GM21737 (cell line): ENCODE data around the gene NR6A1.

Source experiments
- ATAC-seq: cut with Tn5 transposase; IDR thresholded peaks from one replicate; pipeline ENCODE4 v1.9.1; 2021; ENCODE audit warnings: mild to moderate bottlenecking, moderate library complexity; ENCODE audit not compliant: unreplicated experiment

The NR6A1 gene

GRCh38 chr9:124507880-124508423 is 263.2 kb downstream of the NR6A1 start:
- ATAC-seq, result no peak

DNA sequence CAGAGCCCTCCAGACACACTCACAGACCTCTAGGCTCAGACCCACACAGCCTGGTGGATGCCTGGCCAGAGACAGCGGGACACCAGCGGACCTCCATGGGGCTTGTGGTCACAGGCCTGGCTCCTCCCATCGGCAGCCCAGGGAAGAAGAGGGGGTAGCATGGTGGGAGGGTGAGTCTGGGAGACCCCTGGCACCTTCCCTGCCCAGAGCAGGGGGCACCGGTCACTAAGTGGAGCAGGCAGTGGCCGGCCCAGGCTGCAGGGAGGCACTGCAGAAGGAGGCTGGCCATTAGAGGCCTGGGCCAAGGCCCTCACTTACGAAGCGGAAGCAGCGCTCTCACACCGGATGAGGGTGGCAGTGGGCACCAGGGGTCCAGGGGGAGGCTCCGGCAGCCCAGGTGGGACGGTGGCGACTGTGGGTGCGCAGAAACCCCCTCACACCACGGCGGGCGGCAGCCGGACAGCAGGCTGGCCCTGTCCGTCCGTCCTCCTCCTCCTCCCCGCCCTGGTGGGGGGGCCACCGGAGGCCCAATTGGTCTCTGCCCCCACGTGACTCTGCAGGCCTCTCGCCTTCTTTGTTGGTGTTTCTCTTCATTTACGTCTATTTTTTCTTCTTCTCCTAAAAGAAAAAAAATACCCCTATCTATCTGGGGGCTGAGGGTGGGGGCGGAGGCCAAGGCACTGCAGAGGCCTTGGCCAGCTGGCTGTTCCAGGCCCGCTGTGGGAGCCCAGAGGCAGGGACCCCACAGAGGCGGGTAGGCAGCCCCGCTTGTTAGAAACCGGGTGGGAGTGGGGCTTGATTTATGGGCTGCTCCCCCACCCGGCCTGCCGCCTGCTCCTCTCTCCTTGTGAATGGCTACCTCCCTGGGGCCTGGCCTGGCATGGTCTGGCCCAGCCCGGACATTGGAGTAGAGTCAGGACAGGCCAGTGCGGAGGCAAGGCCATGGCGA is 263.9 kb downstream of the NR6A1 start, which contains the start of gene NR5A1:
Gene NR5A1, minus strand, starts transcription at position 469 of the 949 bp plus-strand sequence. CDS start 4,004 bp downstream, outside the sequence.
- no peak for ATAC-seq

DNA sequence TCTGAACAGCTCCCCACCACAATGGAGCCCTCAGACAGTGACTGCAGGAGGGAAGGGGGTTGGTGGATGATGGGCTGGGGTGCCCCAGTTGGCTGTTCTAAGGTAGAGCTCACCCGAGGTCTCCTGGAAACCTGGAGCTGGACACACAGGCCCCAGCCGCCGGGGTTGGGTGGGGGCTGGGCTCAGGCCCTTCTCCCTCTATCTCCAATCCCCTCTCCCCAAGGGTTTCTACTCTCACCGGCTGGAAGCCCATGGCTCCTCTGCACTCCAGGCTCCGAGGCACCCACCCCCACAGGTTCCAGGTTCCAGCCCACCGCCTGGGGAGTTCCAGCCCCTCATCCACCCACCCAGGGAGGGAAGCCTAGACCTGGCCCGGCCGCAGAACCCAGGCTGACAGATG is 264.7 kb downstream of the NR6A1 start:
- ATAC-seq, result no peak

GRCh38 chr9:124505901-124506346 is 265.2 kb downstream of the NR6A1 start:
- no peak for ATAC-seq

- no peak for ATAC-seq
These were observed 265.9 kb downstream of the NR6A1 start for GRCh38 chr9:124505006-124505900.

DNA sequence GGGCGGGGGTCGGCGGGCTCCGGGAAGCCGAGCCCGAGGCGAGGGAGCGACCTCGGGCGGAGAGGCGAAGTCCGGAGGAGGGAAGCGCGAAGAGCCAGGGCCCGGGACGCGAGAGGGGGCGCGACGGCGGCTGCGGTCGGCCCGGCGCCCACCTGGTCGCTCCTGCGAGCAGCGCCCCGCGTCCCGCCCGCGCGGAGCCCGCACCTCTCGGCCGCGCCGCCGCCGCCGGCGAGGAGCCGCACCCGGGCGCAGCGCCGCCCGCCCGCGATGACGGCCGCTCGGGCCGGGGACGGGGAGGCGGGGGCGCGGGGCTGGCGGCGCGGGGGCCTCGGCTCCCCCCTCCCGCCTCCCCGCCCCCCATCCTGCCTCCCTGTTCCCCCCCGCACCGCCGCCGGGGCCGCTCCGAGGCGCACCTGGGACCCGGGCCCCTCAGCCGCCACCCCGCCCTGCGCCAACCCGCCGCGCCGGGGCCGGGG is 266.5 kb downstream of the NR6A1 start:
- ATAC-seq, result no peak

DNA sequence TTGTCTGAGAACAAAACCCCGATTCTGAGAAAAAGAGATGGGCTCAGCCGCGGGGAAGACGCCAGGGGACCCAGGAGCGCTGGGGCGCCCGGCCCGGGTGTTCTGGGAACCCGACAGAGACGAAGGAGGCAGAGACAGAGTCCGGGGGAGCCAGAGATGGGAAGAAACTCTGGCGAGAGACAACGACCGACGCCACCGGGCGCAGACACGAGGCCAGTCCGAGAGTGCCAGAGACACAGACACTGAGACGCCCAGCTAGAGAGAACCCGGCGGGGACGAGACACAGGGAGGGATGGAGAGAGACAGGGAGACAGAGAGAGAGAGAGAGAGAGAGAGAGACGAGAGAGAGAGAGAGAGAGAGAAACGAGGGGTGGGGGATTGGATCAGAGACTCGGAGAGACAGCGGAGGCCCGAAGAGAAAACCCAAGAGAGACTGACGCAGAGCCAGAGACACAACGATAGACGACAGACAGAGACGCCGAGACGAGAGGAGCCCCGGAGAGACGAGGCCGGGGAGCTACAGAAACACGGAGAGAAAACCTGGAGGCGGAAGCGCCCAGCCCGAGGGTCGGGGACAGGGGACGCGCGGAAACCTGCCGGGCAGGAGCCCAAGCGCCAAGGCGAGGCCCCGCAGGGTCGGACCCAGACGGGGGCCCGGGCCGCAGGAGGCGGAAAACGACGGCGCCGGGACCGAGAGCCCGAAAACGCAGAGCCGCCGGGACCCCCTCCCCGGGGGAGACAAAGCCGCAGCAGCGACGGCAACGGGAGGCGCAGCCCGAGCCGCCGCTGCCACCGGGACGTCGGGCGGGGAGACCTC is 267.2 kb downstream of the NR6A1 start:
- ATAC-seq, result no peak

- no peak for ATAC-seq
These were observed 268.1 kb downstream of the NR6A1 start for GRCh38 chr9:124502711-124503702.

DNA sequence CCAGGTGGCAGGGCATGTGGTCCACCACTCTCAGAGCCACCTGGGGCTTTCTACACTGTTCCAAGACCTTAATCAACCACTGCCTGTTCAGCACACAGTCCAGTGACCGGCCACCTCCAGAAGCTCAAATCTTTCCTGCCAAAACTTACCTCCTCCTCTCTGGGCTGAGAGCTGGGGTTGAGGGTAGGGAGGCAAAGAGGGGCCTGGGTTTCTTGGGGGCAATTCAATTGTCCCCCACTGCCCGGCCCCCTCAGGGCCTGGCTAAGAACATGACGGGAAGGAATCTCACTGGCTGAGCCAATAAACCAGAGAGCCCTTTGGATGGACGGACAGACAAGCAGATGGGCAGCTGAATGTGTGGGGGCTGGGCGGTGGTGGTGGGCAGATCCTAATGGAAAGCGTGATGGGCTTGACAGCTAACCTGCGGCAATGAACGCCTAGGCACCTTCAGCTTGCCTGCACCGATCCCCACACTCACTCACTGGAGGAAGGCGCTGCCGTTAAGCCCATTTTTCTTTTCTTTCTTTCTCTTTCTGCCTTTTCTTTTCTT is 269.3 kb downstream of the NR6A1 start:
- ATAC-seq, result no peak

DNA sequence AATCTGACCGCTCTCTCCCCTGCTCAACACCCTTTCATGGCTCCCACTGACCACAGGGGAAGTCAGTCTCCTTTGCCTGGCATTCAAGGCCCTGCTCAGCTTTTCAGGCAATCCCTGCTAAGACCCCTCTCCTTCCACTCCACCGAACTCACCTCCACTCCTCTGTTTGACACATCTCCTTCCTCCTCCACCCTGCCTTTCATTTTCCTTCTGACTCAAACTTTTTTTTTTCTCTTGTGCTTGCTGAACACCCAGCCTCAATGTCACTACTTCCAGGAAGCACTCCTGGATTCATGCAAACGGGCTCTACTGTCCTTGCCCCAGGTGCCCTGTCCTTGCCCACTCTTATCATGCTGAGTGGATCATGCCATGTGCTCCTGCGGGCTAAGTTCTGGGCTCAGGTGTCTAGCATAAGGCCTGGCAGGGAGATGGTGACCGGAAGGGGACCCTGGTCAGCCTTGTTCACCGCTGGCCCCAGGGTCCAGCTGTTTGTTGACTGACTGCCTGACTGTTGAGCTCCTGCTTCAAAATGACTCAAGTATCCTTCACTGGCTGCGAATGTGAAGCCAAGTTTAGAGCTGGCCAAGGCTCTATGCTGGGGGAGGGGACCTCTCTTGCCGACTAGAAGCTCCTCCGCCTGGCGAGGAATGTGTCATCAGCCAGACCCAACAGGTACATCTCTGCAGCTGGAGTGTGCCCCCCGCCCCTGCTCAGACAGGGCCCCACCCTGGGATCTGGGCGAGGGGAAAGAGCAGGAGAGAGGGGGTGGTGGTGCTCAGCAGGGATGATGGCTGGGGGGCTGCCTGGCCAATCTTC is 270.1 kb downstream of the NR6A1 start:
- ATAC-seq, result no peak

DNA sequence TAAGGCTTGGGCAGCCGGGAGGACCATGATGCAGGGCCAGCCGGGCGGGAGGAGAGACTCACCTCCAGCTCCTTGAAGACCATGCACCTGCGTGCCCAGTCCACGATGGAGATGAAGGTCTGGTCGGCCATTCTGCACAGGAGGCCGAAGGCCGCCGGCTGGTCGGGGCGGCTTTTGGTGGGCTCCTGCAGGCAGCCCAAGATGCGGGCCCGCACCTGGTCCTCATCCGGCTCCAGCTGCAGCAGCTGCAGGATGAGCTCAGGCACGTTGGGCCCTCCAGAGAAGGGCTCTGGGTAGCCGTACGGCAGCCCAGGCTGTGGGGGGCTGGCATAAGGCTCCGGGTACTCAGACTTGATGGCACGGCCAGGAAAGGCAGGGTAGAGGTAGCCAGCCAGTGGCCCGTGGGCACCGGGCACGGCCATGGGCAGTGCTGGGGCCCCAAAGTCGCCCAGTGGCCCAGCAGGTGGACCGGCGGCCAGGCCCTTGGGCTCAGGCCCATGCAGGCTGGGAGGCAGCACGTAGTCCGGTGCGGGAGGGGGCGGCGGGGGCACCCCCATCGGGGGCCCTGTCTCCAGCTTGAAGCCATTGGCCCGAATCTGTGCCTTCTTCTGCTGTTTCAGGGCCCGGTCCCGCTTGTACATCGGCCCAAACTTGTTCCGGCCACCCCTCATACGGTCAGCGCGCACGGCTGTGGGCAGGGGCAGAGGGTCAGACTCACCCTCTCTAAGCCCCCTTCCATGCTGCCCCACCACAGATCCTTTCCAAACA is 270.9 kb downstream of the NR6A1 start:
- no peak for ATAC-seq

- no peak for ATAC-seq
These were observed 271.9 kb downstream of the NR6A1 start for GRCh38 chr9:124499216-124499615.

GRCh38 chr9:124498499-124499146 is 272.5 kb downstream of the NR6A1 start:
- no peak for ATAC-seq

DNA sequence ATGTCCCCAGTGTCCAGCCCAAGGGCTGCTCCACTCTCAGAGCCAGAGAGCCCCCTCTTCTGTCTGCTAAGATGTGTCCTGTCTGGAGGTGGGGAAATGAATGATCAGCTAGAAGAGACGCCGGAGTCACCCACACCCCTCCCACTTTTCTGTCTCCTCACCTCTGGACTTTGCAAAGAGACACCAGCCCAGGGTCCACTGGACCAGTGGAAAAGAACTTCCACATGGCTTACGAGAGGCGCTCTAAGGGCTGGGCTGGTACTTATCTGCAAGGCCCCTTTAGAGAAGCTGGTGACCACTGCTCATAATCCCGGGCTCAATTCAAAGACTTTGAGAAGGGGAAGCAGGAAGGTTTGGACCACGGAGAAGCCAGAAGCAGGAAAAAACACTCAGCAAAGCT is 273.1 kb downstream of the NR6A1 start:
- ATAC-seq, result no peak

DNA sequence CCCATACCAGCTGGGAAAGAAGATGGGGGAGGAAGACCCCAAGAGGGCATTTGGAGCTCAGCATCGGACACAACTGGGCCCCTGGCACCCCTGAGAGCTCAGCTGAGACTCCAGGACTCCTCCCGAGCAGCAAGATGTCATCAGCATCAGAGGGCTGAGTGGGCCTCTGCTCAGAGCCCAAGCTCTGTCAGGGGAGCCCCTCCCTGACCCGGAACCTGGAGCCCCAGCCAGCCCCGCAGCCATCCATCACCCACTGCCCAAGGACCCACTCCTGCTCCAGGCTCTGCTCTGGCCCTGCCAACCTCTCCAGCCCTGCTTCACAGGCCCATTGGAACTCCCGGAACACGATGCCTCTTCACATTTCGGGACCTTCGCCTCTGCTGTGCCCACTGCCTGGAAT is 273.7 kb downstream of the NR6A1 start:
- no peak for ATAC-seq

GRCh38 chr9:124496463-124496862 is 274.6 kb downstream of the NR6A1 start:
- no peak for ATAC-seq

DNA sequence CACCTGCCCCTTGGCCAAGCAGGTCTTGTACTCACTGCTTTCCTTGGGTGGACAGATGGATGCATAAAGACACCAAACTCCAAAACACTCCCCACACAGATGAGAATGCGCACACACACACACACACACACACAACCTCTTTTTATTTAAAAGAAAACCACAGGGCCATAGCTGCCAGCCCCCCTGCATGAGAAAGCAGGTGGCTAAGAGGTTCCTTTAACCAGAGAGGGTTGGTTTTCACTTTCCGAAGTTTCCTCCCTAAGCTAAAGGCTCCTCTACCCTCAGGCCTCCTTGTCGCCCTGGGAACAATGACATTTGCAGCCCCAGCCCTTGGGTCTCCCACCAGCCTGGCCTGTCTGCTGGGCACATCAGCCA is 275.0 kb downstream of the NR6A1 start:
- no peak for ATAC-seq
